ENCODE results near the gene TNRC6B.

DNA sequence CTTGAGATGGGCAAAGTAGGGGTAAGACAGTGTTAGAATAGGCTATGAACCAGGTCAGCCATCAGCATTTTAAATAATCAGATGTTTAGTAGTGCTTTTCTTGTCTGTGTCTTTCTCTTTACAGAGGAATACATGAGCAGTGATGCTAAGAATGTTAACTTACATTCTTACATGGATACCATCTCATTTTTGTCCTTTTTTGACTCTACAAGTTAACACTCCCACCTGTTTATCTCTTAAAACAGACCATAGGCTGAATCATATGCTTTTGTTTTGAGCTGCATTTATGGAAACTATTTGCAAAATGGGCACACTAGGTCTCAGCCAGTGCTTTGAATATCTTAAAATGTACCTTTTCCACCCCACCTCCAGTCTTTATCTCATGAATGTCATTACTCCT, 143.0 kb downstream of the TNRC6B start:
- TF ChIP-seq, protein P1, sequence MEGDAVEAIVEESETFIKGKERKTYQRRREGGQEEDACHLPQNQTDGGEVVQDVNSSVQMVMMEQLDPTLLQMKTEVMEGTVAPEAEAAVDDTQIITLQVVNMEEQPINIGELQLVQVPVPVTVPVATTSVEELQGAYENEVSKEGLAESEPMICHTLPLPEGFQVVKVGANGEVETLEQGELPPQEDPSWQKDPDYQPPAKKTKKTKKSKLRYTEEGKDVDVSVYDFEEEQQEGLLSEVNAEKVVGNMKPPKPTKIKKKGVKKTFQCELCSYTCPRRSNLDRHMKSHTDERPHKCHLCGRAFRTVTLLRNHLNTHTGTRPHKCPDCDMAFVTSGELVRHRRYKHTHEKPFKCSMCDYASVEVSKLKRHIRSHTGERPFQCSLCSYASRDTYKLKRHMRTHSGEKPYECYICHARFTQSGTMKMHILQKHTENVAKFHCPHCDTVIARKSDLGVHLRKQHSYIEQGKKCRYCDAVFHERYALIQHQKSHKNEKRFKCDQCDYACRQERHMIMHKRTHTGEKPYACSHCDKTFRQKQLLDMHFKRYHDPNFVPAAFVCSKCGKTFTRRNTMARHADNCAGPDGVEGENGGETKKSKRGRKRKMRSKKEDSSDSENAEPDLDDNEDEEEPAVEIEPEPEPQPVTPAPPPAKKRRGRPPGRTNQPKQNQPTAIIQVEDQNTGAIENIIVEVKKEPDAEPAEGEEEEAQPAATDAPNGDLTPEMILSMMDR (conservative IDR thresholded peaks at IDR 0.05): no peak
- no peak for TF ChIP-seq EZH2 (IDR thresholded peaks at IDR 0.05; ENCODE audit: low read depth)

Data from PC-9 (cell line).